GM18517 (cell line): ENCODE results near the gene OR6C76.
A peak's percentile ranks its signal among the peaks of the same experiment; 100 is the strongest.

Source experiments
- ATAC-seq: cut with Tn5 transposase; IDR thresholded peaks from one replicate; pipeline ENCODE4 v1.9.1; 2021; ENCODE audit warnings: mild to moderate bottlenecking, moderate library complexity; ENCODE audit not compliant: unreplicated experiment

Gene OR6C76

GRCh38 chr12:55467836-55468235, 41.8 kb downstream of the OR6C76 start:
- peak; percentile 59 for ATAC-seq

- no peak for ATAC-seq
Measured at GRCh38 chr12:55469291-55469690, 43.2 kb downstream of the OR6C76 start.

GRCh38 chr12:55470088-55470829, 44.2 kb downstream of the OR6C76 start, which contains the start of gene OR6C70:
OR6C70 (minus strand) TSS chr12:55470138; CDS start chr12:55470138, 0 bp downstream.
- no peak for ATAC-seq

- no peak for ATAC-seq
Measured at GRCh38 chr12:55472264-55472663, 46.2 kb downstream of the OR6C76 start.
